ENCODE measurements around the gene FBXO47. TPM values are rescaled to one million over a fixed set of nuclear protein-coding genes. Genes with fewer than 3 reads are reported as not detected.

FBXO47 gene
- total and polyA plus RNA-seq, 4 experiments from 2014 or later = not detected

DNA sequence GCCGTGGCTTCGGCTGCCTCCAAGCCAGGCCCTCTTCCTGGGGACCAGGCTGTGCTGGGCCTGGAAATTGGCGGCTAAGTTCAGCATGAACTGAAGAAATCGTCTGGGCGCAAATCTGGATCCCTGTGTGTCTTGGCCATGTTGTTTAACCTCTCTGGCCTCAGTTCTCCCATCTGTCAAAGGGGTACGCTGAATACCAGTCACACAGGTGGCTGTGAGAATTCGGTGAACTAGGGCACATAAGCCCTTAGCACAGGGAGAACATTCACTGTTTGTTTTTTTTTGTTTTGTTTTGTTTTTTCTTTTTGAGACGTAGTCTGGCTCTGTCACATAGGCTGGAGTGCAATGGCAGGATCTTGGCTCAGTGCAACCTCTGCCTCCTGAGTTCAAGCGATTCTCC lies 78.4 kb downstream of the FBXO47 start:
- POLR2A ChIA-PET (ENCODE audit: partially characterized antibody) = interaction anchor here (1.5 to 7.0 kb wide), 4 partner anchors 10 to 35 kb away, joined by 4 to 63 read pairs (median 6); partner anchors contain the start of genes LASP1 and RPL23
- Mint-ChIP-seq H3K36me3 (peaks cover 26 to 49% of the 10 kb centered on the region in 2 donors), H3K4me1 (peaks cover 54 to 93% (median 78%) of the 10 kb centered on the region in 4 donors), H3K4me3 (peak overlapping the region in 2 of 8 donors; percentile 26 to 68), H3K27ac (peak overlapping the region in 5 of 7 donors; percentile 47 to 81 (median 74)), H3K9me3 (no peaks in the 10 kb centered on the region), H3K27me3 (no peaks in the 10 kb centered on the region)
- no peak overlapping the region for H3K4me3 ChIP-seq (ENCODE audit: low read length in 2 of 2)
- no peak overlapping the region for H3K27ac ChIP-seq (ENCODE audit: low read depth, low read length)
- CTCF ChIA-PET (ENCODE audit: partially characterized antibody) = no interaction called here
- intact Hi-C loops (cut with micrococcal nuclease) = no loop called here
- H3K36me3 ChIP-seq (ENCODE audit: insufficient read depth, low read length) = peaks cover 34% of the 10 kb centered on the region
- H3K9me3 ChIP-seq (ENCODE audit: control insufficient read depth in 1 of 2, low read length in 2 of 2) = no peaks in the 10 kb centered on the region
- no peaks in the 10 kb centered on the region for H3K27me3 ChIP-seq (ENCODE audit: insufficient read depth, low read length)
- DNase-seq = no peak
- H3K4me1 ChIP-seq (ENCODE audit: insufficient read depth, low read length) = peaks cover 99% of the 10 kb centered on the region

- H3K9me3 ChIP-seq (ENCODE audit: control insufficient read depth in 1 of 2, low read length in 2 of 2) = no peaks in the 10 kb centered on the region
- ChIA-PET CTCF (ENCODE audit: partially characterized antibody) (interaction anchor here (0.6 to 1.3 kb wide), 3 partner anchors 11 to 51 kb away, joined by 3 read pairs; no protein-coding TSS in a partner anchor), POLR2A (ENCODE audit: partially characterized antibody) (interaction anchor here (3.0 to 10.4 kb wide), 3 partner anchors 10 to 17 kb away, joined by 12 to 138 read pairs (median 24); partner anchors contain the start of gene LASP1)
- H3K27ac Mint-ChIP-seq = peak overlapping the region; percentile 43 to 92 (median 84)
- peak overlapping the region in 5 of 8 donors; percentile 15 to 67 (median 41) for H3K4me3 Mint-ChIP-seq
- H3K36me3 Mint-ChIP-seq = peaks cover 32 to 60% of the 10 kb centered on the region in 2 donors
- no peaks in the 10 kb centered on the region for H3K27me3 Mint-ChIP-seq
- peak overlapping the region; percentile 24 for H3K27ac ChIP-seq (ENCODE audit: low read depth, low read length)
- H3K27me3 ChIP-seq (ENCODE audit: insufficient read depth, low read length) = no peaks in the 10 kb centered on the region
- no peak for DNase-seq
- intact Hi-C loops (cut with micrococcal nuclease) = no loop called here
- no peak overlapping the region for H3K4me3 ChIP-seq (ENCODE audit: low read length in 2 of 2)
- peaks cover 26% of the 10 kb centered on the region for H3K36me3 ChIP-seq (ENCODE audit: insufficient read depth, low read length)
- peaks cover 99% of the 10 kb centered on the region for H3K4me1 ChIP-seq (ENCODE audit: insufficient read depth, low read length)
- no peaks in the 10 kb centered on the region for H3K9me3 Mint-ChIP-seq
- H3K4me1 Mint-ChIP-seq = peaks cover 57 to 93% (median 77%) of the 10 kb centered on the region in 4 donors
Observed at GRCh38 chr17:38886643-38887010, 80.6 kb downstream of the FBXO47 start.

Small RNA genes lying within 50 kb of the gene (microRNA-seq; reads per million reads assigned to microRNA genes)
- gene MIR6779 (ENCODE audit: borderline microRNAs expressed, borderline number of aligned reads, borderline replicate concordance) = not detected

Other genes starting within 250 kb of the FBXO47 start
- 10 to 100 TPM; 12.5 to 13.5 TPM for gene CISD3, start 237.1 kb downstream of the FBXO47 start, total RNA-seq
- gene CISD3, start 237.1 kb downstream of the FBXO47 start, polyA plus RNA-seq = 10 to 100 TPM; 55.3 to 57.6 TPM
- not detected for gene PCGF2, start 219.1 kb downstream of the FBXO47 start, total RNA-seq
- not detected for gene PCGF2, start 219.1 kb downstream of the FBXO47 start, polyA plus RNA-seq
- gene PSMB3, start 214.7 kb downstream of the FBXO47 start, total RNA-seq = 10 to 100 TPM; 93.5 to 99.0 TPM
- gene PSMB3, start 214.7 kb downstream of the FBXO47 start, polyA plus RNA-seq = 100 to 1,000 TPM; 391 to 517 TPM
- 10 to 100 TPM; 55.9 to 66.3 TPM for gene PIP4K2B, start 167.8 kb downstream of the FBXO47 start, total RNA-seq
- gene PIP4K2B, start 167.8 kb downstream of the FBXO47 start, polyA plus RNA-seq = 10 to 100 TPM; 10.2 to 16.6 TPM
- 10 to 100 TPM; 44.4 to 46.8 TPM for gene CWC25, start 142.1 kb downstream of the FBXO47 start, total RNA-seq
- gene CWC25, start 142.1 kb downstream of the FBXO47 start, polyA plus RNA-seq = 1 to 10 TPM; 4.3 to 9.6 TPM
- gene RPL23, start 113.7 kb downstream of the FBXO47 start, total RNA-seq = 1,000 to 10,000 TPM; 1,511 to 1,572 TPM
- gene RPL23, start 113.7 kb downstream of the FBXO47 start, polyA plus RNA-seq = 1,000 to 10,000 TPM in 1 of 2 donors, 100 to 1,000 TPM in 1; 728 to 1,314 TPM
- gene LASP1, start 97.3 kb downstream of the FBXO47 start, total RNA-seq = 100 to 1,000 TPM; 120 to 122 TPM
- gene LASP1, start 97.3 kb downstream of the FBXO47 start, polyA plus RNA-seq = 10 to 100 TPM; 32.1 to 65.3 TPM
- 10 to 100 TPM; 15.8 to 16.4 TPM for gene PLXDC1, start 184.2 kb upstream of the FBXO47 start, total RNA-seq
- gene PLXDC1, start 184.2 kb upstream of the FBXO47 start, polyA plus RNA-seq = 1 to 10 TPM; 2.5 to 4.5 TPM
- gene ARL5C, start 198.8 kb upstream of the FBXO47 start, total RNA-seq = not detected
- gene ARL5C, start 198.8 kb upstream of the FBXO47 start, polyA plus RNA-seq = not detected
- gene CACNB1, start 230.3 kb upstream of the FBXO47 start, total RNA-seq = 10 to 100 TPM; 22.2 to 25.7 TPM
- gene CACNB1, start 230.3 kb upstream of the FBXO47 start, polyA plus RNA-seq = 1 to 10 TPM in 1 of 2 donors, under 1 TPM in 1; 0.20 to 2.0 TPM
- gene RPL19, start 232.9 kb upstream of the FBXO47 start, total RNA-seq = 1,000 to 10,000 TPM; 3,210 to 3,299 TPM
- 1,000 to 10,000 TPM; 2,224 to 3,294 TPM for gene RPL19, start 232.9 kb upstream of the FBXO47 start, polyA plus RNA-seq